B cell (primary cell): Measurements from ENCODE around the gene TGFBR3L. TPM values are rescaled to one million over a fixed set of nuclear protein-coding genes. Genes with fewer than 3 reads are reported as not detected.

Source experiments
- ATAC-seq: fragments of 200-7000 bp; cut with Tn5 transposase; one replicate; pipeline ENCODE4 v1.10.0; 2021; ENCODE audit warnings: low read depth, mild to moderate bottlenecking, moderate number of reproducible peaks, moderate library complexity
- CTCF ChIA-PET: fragments of 350-600 bp; sonication (Branson Sonifier 250); formaldehyde crosslinking; loops from one replicate; lab custom pipeline; 2021; ENCODE audit warnings: antibody characterized with exemption, inconsistent platforms; lab: Charles Lee
- POLR2A ChIA-PET: fragments of 350-600 bp; sonication (Branson Sonifier 250); formaldehyde crosslinking; loops from one replicate; lab custom pipeline; 2021; ENCODE audit warnings: antibody characterized with exemption; lab: Charles Lee
- DNase-seq: peaks from one replicate; pipeline ENCODE4 v3.0.0; 2013
- H2AFZ ChIP-seq: 2 replicates; pipeline ENCODE4 v1.6.1; 2012; ENCODE audit warnings: mild to moderate bottlenecking, low read depth, low read length; ENCODE audit not compliant: insufficient read depth, poor library complexity, severe bottlenecking
- H3K27ac ChIP-seq, 2 donors: 1 replicate in 1 of 2; 2 replicates in 1 of 2; pipeline ENCODE4 v1.5.1; 2012 to 2013; ENCODE audit warnings: low read length in 2 of 2, mild to moderate bottlenecking in 2 of 2, moderate library complexity in 1 of 2
- H3K27me3 ChIP-seq, 4 experiments: fragments of 200-600 bp in 1 of 4; sonication (generic) in 1 of 4; replicated peaks in 1 of 4; 1 replicate in 2 of 4; 2 replicates in 2 of 4; pipeline versions ENCODE4 v1.6.1 to v1.7.0; 2013 to 2016; ENCODE audit warnings: low read length in 3 of 4, mild to moderate bottlenecking in 2 of 4, mixed read lengths in 1 of 4, moderate library complexity in 1 of 4; ENCODE audit not compliant: insufficient read depth in 4 of 4, control insufficient read depth in 3 of 4; ENCODE audit errors: control extremely low read depth in 1 of 4
- H3K36me3 ChIP-seq, 2 experiments: replicated peaks in 1 of 2; 1 replicate in 1 of 2; 2 replicates in 1 of 2; pipeline versions ENCODE4 v1.6.1 to v1.7.1; 2013; ENCODE audit warnings: low read length in 1 of 2; ENCODE audit not compliant: insufficient read depth in 2 of 2, control insufficient read depth in 1 of 2; ENCODE audit errors: control extremely low read depth in 1 of 2, extremely low read depth in 1 of 2
- H3K4me1 ChIP-seq, 2 donors: fragments of 200-600 bp in 1 of 2; sonication (generic) in 1 of 2; 1 replicate in 1 of 2; 2 replicates in 1 of 2; pipeline versions ENCODE4 v1.5.1 to v1.6.1; 2013 to 2017; ENCODE audit warnings: low read length in 2 of 2; ENCODE audit not compliant: control insufficient read depth in 2 of 2, insufficient read depth in 2 of 2
- H3K4me2 ChIP-seq: replicated peaks from 2 replicates; pipeline ENCODE3; 2012; ENCODE audit warnings: mild to moderate bottlenecking, low read depth, low read length; ENCODE audit not compliant: poor library complexity, severe bottlenecking
- H3K4me3 ChIP-seq, 5 experiments: fragments of 200-600 bp in 1 of 5; sonication (generic) in 1 of 5; 1 replicate in 3 of 5; 2 replicates in 2 of 5; pipeline versions ENCODE4 v1.5.1 to v1.7.0; 2011 to 2016; ENCODE audit warnings: low read length in 4 of 5, mild to moderate bottlenecking in 4 of 5, low read depth in 2 of 5, control low read depth in 1 of 5, moderate library complexity in 1 of 5; ENCODE audit not compliant: insufficient read depth in 1 of 5; ENCODE audit errors: control extremely low read depth in 1 of 5, extremely low read depth in 1 of 5
- H3K79me2 ChIP-seq: fragments of 200-600 bp; sonication (generic); one replicate; pipeline ENCODE4 v1.6.0; 2016; ENCODE audit warnings: low read length; ENCODE audit not compliant: control insufficient read depth, insufficient read depth
- H3K9ac ChIP-seq: fragments of 200-600 bp; sonication (generic); 2 replicates; pipeline ENCODE4 v1.6.1; 2017; ENCODE audit warnings: mild to moderate bottlenecking, low read length, moderate library complexity
- H3K9me3 ChIP-seq, 3 donors: one replicate each; pipeline versions ENCODE4 v1.6.1 to v1.7.1; 2013; ENCODE audit warnings: low read length in 2 of 3; ENCODE audit not compliant: control insufficient read depth in 2 of 3, insufficient read depth in 1 of 3; ENCODE audit errors: control extremely low read depth in 1 of 3
- H4K20me1 ChIP-seq: 2 replicates; pipeline ENCODE4 v1.6.0; 2012; ENCODE audit warnings: mild to moderate bottlenecking, low read length; ENCODE audit not compliant: insufficient read depth, control insufficient read depth, poor library complexity, severe bottlenecking
- H3K27ac Mint-ChIP-seq: one replicate; pipeline ENCODE4 v1.8.0; 2021; ENCODE audit warnings: mixed read lengths
- H3K27me3 Mint-ChIP-seq: one replicate; pipeline ENCODE4 v1.8.0; 2021; ENCODE audit warnings: mixed read lengths
- H3K4me1 Mint-ChIP-seq: one replicate; pipeline ENCODE4 v1.8.0; 2021; ENCODE audit warnings: mixed read lengths
- H3K4me3 Mint-ChIP-seq: one replicate; pipeline ENCODE4 v1.8.0; 2021; ENCODE audit warnings: mixed read lengths
- H3K9me3 Mint-ChIP-seq: one replicate; pipeline ENCODE4 v1.8.0; 2022; ENCODE audit warnings: mixed read lengths; ENCODE audit not compliant: insufficient read depth
- CTCF ChIP-seq: fragments of 200-600 bp; IDR thresholded peaks from one replicate; pipeline ENCODE4 v1.8.0; 2022; ENCODE audit warnings: antibody characterized with exemption, mild to moderate bottlenecking
- EZH2 ChIP-seq: IDR thresholded peaks from 2 replicates; pipeline ENCODE4 v1.6.1; 2012; ENCODE audit warnings: borderline replicate concordance, low read depth, mild to moderate bottlenecking, moderate library complexity, low read length; ENCODE audit not compliant: insufficient read depth, poor library complexity, severe bottlenecking
- WGBS: methylation state at CpG from one replicate; pipeline ENCODE4 v1.1.5; 2013; ENCODE audit warnings: missing lambda C conversion rate; ENCODE audit not compliant: insufficient coverage; 5-methylcytosine and 5-hydroxymethylcytosine counted together
- intact Hi-C: fragments of 100-400 bp; cut with micrococcal nuclease; formaldehyde crosslinking; loops from one replicate; pipeline ENCODE4 v1.10.0; 2022
- polyA plus RNA-seq: library from polyadenylated mRNA; depleted of rRNA; stranded (reverse); fragments of >200 nt; gene quantifications from 2 replicates; pipeline ENCODE4 v1.2.3, GENCODE V29; 2012
- total RNA-seq, 2 donors: library from RNA; stranded (reverse); fragments of 120-200 nt in 1 of 2; gene quantifications; 1 replicate in 1 of 2; 2 replicates in 1 of 2; pipeline versions ENCODE4 v1.2.3 to v1.2.4, GENCODE V29; 2013 to 2022

The TGFBR3L gene
- total and polyA plus RNA-seq, 2 donors (not counting 1 experiment from before 2014, with no cell fraction given), result 0.21 to 0.22 TPM

- peaks cover 30% of the 10 kb centered on the region for H3K4me1 Mint-ChIP-seq
- Histone ChIP-seq H3K9ac (peak within 1 kb of the TSS; percentile 100), H3K9me3 (no peaks in the 10 kb centered on the region), H4K20me1 (no peaks in the 10 kb centered on the region), H3K27ac (peak within 1 kb of the TSS; percentile 94 to 99), H3K79me2 (peaks cover 39% of the 10 kb centered on the region), H3K27me3 (no peaks in the 10 kb centered on the region), H3K4me2 (peak within 1 kb of the TSS; percentile 84), H3K4me3 (peak within 1 kb of the TSS; percentile 81 to 97 (median 87)), H3K36me3 (peaks cover 0 to 18% of the 10 kb centered on the region in 2 experiments), H3K4me1 (peaks cover 12 to 21% of the 10 kb centered on the region in 2 donors), H2AFZ (peak within 1 kb of the TSS; percentile 94)
- intact Hi-C loops, result loop anchor here (1.0 to 5.0 kb wide), 11 partner anchors 18 to 447 kb away; partner anchors contain the start of genes MAP2K7, NDUFA7, PET100 and RAB11B
- WGBS, result under 1% methylated on average over 56 of the region's 56 CpGs
- ChIA-PET POLR2A (interaction anchor here (0.9 to 3.2 kb wide), 9 partner anchors 14 to 446 kb away, joined by 3 to 29 read pairs (median 5); partner anchors contain the start of genes MAP2K7, PET100, RAB11B and SNAPC2), CTCF (interaction anchor here (0.7 to 3.9 kb wide), 32 partner anchors 8 to 638 kb away, joined by 3 to 28 read pairs (median 5); partner anchors contain the start of genes ELAVL1, MAP2K7, PET100 and SNAPC2)
- H3K27me3 Mint-ChIP-seq, result no peaks in the 10 kb centered on the region
- ATAC-seq, result peak; percentile 96
- DNase-seq, result peak; percentile 99
- H3K9me3 Mint-ChIP-seq, result no peaks in the 10 kb centered on the region
- H3K27ac Mint-ChIP-seq, result peak within 1 kb of the TSS; percentile 97
- H3K4me3 Mint-ChIP-seq, result peak within 1 kb of the TSS; percentile 96
- TF ChIP-seq CTCF (no peak), EZH2 (no peak)
These were observed 29.0 kb downstream of the TGFBR3L start, which contains the start of gene TIMM44 for GRCh38 chr19:7943444-7944176. TSS of gene TIMM44 (minus strand) at chr19:7943666. CDS start at chr19:7943651, 15 bp downstream.
